Smooth muscle cell (in vitro differentiated cells): ENCODE measurements around the gene FAM209B. TPM values are rescaled to one million over a fixed set of nuclear protein-coding genes. Genes with fewer than 3 reads are reported as not detected.

Experiments
- DNase-seq: peaks from one replicate; lab custom pipeline; 2025; ENCODE audit not compliant: unreplicated experiment; lab: John Stamatoyannopoulos, UW
- H2AFZ ChIP-seq: fragments of 200-600 bp; sonication (generic); 2 replicates; pipeline ENCODE4 v1.6.0; 2016; ENCODE audit warnings: antibody characterized with exemption, low read depth, mild to moderate bottlenecking
- H3F3A ChIP-seq: fragments of 200-600 bp; sonication (generic); 2 replicates; pipeline ENCODE4 v1.6.0; 2017; ENCODE audit warnings: antibody characterized with exemption, low read depth
- H3K27ac ChIP-seq: fragments of 200-600 bp; sonication (generic); 2 replicates; pipeline ENCODE4 v1.5.1; 2016; ENCODE audit warnings: low read depth, mild to moderate bottlenecking
- H3K27me3 ChIP-seq: fragments of 200-600 bp; sonication (generic); 2 replicates; pipeline ENCODE4 v1.6.1; 2016; ENCODE audit warnings: low read depth, mild to moderate bottlenecking
- H3K36me3 ChIP-seq: fragments of 200-600 bp; sonication (generic); 2 replicates; pipeline ENCODE4 v1.5.1; 2016; ENCODE audit warnings: low read depth
- H3K4me1 ChIP-seq: fragments of 200-600 bp; sonication (generic); 2 replicates; pipeline ENCODE4 v1.5.1; 2016; ENCODE audit warnings: low read depth
- H3K4me2 ChIP-seq: fragments of 200-600 bp; sonication (generic); 2 replicates; pipeline ENCODE4 v1.6.0; 2016; ENCODE audit warnings: mild to moderate bottlenecking
- H3K4me3 ChIP-seq: fragments of 200-600 bp; sonication (generic); 2 replicates; pipeline ENCODE4 v1.5.1; 2016; ENCODE audit warnings: mild to moderate bottlenecking
- H3K79me2 ChIP-seq: fragments of 200-600 bp; sonication (generic); 2 replicates; pipeline ENCODE4 v1.6.0; 2016; ENCODE audit warnings: low read depth, mild to moderate bottlenecking
- H3K9ac ChIP-seq: fragments of 200-600 bp; sonication (generic); 2 replicates; pipeline ENCODE4 v1.6.0; 2016; ENCODE audit warnings: low read depth
- H3K9me3 ChIP-seq: fragments of 200-600 bp; sonication (generic); replicated peaks from 2 replicates; pipeline ENCODE4 v1.5.1; 2016; ENCODE audit warnings: low read depth
- H4K20me1 ChIP-seq: fragments of 200-600 bp; sonication (generic); 2 replicates; pipeline ENCODE4 v1.6.0; 2016; ENCODE audit warnings: low read depth
- WGBS: methylation state at CpG from one replicate; pipeline ENCODE4 v1.1.7; 2016; ENCODE audit warnings: low lambda C conversion rate; 5-methylcytosine and 5-hydroxymethylcytosine counted together
- polyA plus RNA-seq: library from polyadenylated mRNA; unstranded; fragments of >200 nt; fragmentation: Nextera tagmentation; extraction: Ambion mirVana; gene quantifications from 2 replicates; pipeline ENCODE4 v1.2.1, GENCODE V29; 2016
- total RNA-seq: library from RNA; depleted of rRNA; stranded (reverse); fragments of >200 nt; gene quantifications from 2 replicates; pipeline ENCODE4 v1.2.3, GENCODE V29; 2014
- TF ChIP-seq, protein P1 (sequence below): fragments of 200-600 bp; sonication (generic); IDR thresholded peaks from 2 replicates; pipeline ENCODE4 v1.5.1; 2017; ENCODE audit warnings: borderline replicate concordance, mild to moderate bottlenecking, antibody characterized with exemption; ENCODE audit not compliant: insufficient read depth, poor library complexity, severe bottlenecking

FAM209B gene
- total and polyA plus RNA-seq, 2 experiments from 2014 or later = 1.4 to 2.6 TPM

GRCh38 chr20:56511926-56512325 lies 21.1 kb upstream of the FAM209B start:
- no peaks in the 10 kb centered on the region for H3K36me3 ChIP-seq
- H4K20me1 ChIP-seq = peaks cover 5% of the 10 kb centered on the region
- no peaks in the 10 kb centered on the region for H3K27me3 ChIP-seq
- 95% methylated on average over 10 of the region's 10 CpGs for WGBS
- no peaks in the 10 kb centered on the region for H3K79me2 ChIP-seq
- H3K4me3 ChIP-seq = no peak overlapping the region
- TF ChIP-seq, protein P1, sequence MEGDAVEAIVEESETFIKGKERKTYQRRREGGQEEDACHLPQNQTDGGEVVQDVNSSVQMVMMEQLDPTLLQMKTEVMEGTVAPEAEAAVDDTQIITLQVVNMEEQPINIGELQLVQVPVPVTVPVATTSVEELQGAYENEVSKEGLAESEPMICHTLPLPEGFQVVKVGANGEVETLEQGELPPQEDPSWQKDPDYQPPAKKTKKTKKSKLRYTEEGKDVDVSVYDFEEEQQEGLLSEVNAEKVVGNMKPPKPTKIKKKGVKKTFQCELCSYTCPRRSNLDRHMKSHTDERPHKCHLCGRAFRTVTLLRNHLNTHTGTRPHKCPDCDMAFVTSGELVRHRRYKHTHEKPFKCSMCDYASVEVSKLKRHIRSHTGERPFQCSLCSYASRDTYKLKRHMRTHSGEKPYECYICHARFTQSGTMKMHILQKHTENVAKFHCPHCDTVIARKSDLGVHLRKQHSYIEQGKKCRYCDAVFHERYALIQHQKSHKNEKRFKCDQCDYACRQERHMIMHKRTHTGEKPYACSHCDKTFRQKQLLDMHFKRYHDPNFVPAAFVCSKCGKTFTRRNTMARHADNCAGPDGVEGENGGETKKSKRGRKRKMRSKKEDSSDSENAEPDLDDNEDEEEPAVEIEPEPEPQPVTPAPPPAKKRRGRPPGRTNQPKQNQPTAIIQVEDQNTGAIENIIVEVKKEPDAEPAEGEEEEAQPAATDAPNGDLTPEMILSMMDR = no peak
- no peak overlapping the region for H3K4me2 ChIP-seq
- no peak overlapping the region for H2AFZ ChIP-seq
- no peak overlapping the region for H3K27ac ChIP-seq
- H3K9ac ChIP-seq = no peak overlapping the region
- H3K4me1 ChIP-seq = no peaks in the 10 kb centered on the region
- H3K9me3 ChIP-seq = no peaks in the 10 kb centered on the region
- no peak for DNase-seq
- no peaks in the 10 kb centered on the region for H3F3A ChIP-seq

DNA sequence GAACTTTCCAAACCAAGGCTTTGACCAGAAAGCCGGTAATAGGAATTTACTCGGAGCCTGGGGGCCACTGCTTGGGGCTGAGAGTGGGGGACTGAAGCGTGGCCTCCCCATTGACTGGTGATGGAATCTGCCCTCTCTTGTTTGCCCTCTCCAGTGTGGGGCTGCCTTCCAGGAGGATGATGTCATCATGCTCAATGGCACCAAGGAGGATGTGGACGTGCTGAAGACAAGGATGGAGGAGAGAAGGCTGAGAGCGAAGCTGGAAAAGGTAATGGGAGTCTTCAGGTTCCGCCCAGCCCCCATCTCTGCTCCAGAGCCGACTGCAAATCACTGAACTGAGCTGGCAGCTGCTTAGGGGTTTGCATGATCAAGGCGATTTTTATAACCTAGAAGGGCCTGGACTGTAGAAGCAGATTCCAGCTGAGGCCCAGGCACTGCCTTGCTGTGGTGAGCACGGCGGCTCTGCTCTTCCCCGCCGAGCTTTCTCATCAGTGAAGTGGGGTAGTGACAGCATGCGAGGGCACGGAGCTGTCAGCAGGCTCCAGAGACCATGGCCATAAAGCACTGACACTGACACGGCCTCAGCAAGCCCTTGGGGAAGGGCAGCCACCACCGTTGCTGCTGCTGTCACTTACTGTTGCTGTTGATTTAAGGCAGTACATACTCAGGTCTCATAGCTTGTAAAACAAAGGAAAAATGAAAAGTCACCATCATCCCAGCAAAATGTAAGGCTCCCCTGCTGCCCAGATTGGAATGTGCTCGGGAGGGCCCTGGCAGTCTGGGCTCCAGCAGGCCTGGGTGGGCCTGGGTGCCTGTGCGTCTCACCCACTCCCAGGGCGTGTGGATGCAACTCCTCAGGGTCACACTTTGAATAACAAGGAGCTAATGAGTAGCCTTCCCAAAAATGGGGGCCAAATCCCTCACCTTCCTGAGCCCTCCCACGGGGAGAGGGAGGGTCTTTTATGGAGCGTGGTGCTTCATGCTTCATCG lies 19.6 kb upstream of the FAM209B start:
- Histone ChIP-seq H3K27ac (no peak overlapping the region), H3K36me3 (no peaks in the 10 kb centered on the region), H4K20me1 (peaks cover 5% of the 10 kb centered on the region), H3K79me2 (no peaks in the 10 kb centered on the region), H3F3A (no peaks in the 10 kb centered on the region), H2AFZ (no peak overlapping the region), H3K9me3 (no peaks in the 10 kb centered on the region), H3K9ac (no peak overlapping the region), H3K27me3 (no peaks in the 10 kb centered on the region), H3K4me1 (no peaks in the 10 kb centered on the region), H3K4me3 (no peak overlapping the region), H3K4me2 (no peak overlapping the region)
- TF ChIP-seq, protein P1 = no peak
- WGBS = 76% methylated on average over 22 of the region's 22 CpGs
- DNase-seq = no peak

DNA sequence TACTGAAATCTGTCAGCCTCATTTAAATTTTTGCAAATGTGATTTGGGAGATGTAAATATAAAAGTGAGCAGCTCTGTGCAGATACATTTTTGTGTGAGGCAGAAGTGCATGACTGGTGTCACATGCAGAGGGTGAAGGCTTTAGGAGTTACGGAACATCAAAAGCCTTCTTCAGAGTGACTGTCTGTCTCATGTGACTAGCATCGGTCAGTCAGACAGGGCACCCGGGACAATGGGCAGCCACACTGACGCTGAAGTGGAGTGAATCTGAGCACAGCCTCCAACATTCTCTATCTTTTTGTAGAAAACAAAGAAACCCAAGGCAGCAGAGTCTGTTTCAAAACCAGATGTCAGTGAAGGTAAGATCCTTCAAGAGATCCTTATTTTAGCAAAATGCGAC lies 16.4 kb upstream of the FAM209B start:
- H3K36me3 ChIP-seq = peaks cover 10% of the 10 kb centered on the region
- TF ChIP-seq, protein P1 = no peak
- H3K79me2 ChIP-seq = no peaks in the 10 kb centered on the region
- DNase-seq = no peak
- no peaks in the 10 kb centered on the region for H4K20me1 ChIP-seq
- H3F3A ChIP-seq = no peaks in the 10 kb centered on the region
- 96% methylated on average over 5 of the region's 5 CpGs for WGBS
- no peak overlapping the region for H3K4me2 ChIP-seq
- H3K27ac ChIP-seq = no peak overlapping the region
- no peaks in the 10 kb centered on the region for H3K4me1 ChIP-seq
- H3K4me3 ChIP-seq = no peak overlapping the region
- H3K9me3 ChIP-seq = peaks cover 10% of the 10 kb centered on the region
- no peaks in the 10 kb centered on the region for H3K27me3 ChIP-seq
- no peak overlapping the region for H3K9ac ChIP-seq
- H2AFZ ChIP-seq = no peak overlapping the region

- Histone ChIP-seq H3K4me1 (no peaks in the 10 kb centered on the region), H3K27me3 (no peaks in the 10 kb centered on the region), H3K4me2 (no peak overlapping the region), H3K27ac (no peak overlapping the region), H4K20me1 (no peaks in the 10 kb centered on the region), H3K36me3 (peaks cover 10% of the 10 kb centered on the region), H3K9ac (no peak overlapping the region), H3K4me3 (no peak overlapping the region), H2AFZ (no peak overlapping the region), H3F3A (no peaks in the 10 kb centered on the region), H3K9me3 (peaks cover 10% of the 10 kb centered on the region), H3K79me2 (no peaks in the 10 kb centered on the region)
- WGBS = 98% methylated on average over 7 of the region's 7 CpGs
- TF ChIP-seq, protein P1 = no peak
- DNase-seq = no peak
Observed at GRCh38 chr20:56517211-56517610, 15.8 kb upstream of the FAM209B start.
